Mesendoderm (in vitro differentiated cells): ENCODE results near the gene PPFIA4.
A peak's percentile ranks its signal among the peaks of the same experiment; 100 is the strongest.

Experiments used
- DNase-seq: peaks from one replicate; pipeline ENCODE4 v3.0.0; 2013
- H2AK5ac ChIP-seq: 2 replicates; pipeline ENCODE4 v1.6.1; 2013; ENCODE audit warnings: low read length, inconsistent platforms
- H2BK120ac ChIP-seq: 2 replicates; pipeline ENCODE4 v1.6.1; 2013; ENCODE audit warnings: low read depth, mild to moderate bottlenecking, low read length, moderate library complexity, mixed read lengths
- H2BK15ac ChIP-seq: replicated peaks from 2 replicates; pipeline ENCODE4 v1.6.1; 2013; ENCODE audit warnings: low read depth, mild to moderate bottlenecking, moderate library complexity
- H2BK5ac ChIP-seq: 2 replicates; pipeline ENCODE4 v1.6.1; 2013; ENCODE audit warnings: low read length, inconsistent platforms
- H3K18ac ChIP-seq: 2 replicates; pipeline ENCODE4 v1.6.1; 2013; ENCODE audit warnings: mild to moderate bottlenecking, low read length, mixed read lengths
- H3K23ac ChIP-seq: one replicate; pipeline ENCODE4 v1.6.1; 2013; ENCODE audit warnings: low read length
- H3K27ac ChIP-seq: 2 replicates; pipeline ENCODE4 v1.5.1; 2013; ENCODE audit warnings: low read depth, mild to moderate bottlenecking, inconsistent platforms, low read length, moderate library complexity
- H3K27me3 ChIP-seq: 2 replicates; pipeline ENCODE4 v1.6.1; 2013; ENCODE audit warnings: low read length, control low read depth, mild to moderate bottlenecking, inconsistent platforms; ENCODE audit not compliant: insufficient read depth, poor library complexity
- H3K36me3 ChIP-seq: 2 replicates; pipeline ENCODE4 v1.6.1; 2013; ENCODE audit warnings: low read length, inconsistent platforms; ENCODE audit not compliant: control insufficient read depth, insufficient read depth
- H3K4ac ChIP-seq: one replicate; pipeline ENCODE4 v1.6.1; 2013; ENCODE audit warnings: low read depth, mild to moderate bottlenecking, low read length, moderate library complexity
- H3K4me1 ChIP-seq: 2 replicates; pipeline ENCODE4 v1.6.1; 2013; ENCODE audit warnings: low read depth, low read length, inconsistent platforms; ENCODE audit not compliant: control insufficient read depth
- H3K4me2 ChIP-seq: 2 replicates; pipeline ENCODE4 v1.6.1; 2013; ENCODE audit warnings: low read length
- H3K4me3 ChIP-seq: 2 replicates; pipeline ENCODE4 v1.5.1; 2013; ENCODE audit warnings: mild to moderate bottlenecking, low read length
- H3K56ac ChIP-seq: one replicate; pipeline ENCODE4 v1.6.1; 2013; ENCODE audit warnings: low read length
- H3K79me1 ChIP-seq: 2 replicates; pipeline ENCODE4 v1.6.1; 2013; ENCODE audit warnings: low read length, inconsistent platforms
- H3K79me2 ChIP-seq: 2 replicates; pipeline ENCODE4 v1.6.1; 2013; ENCODE audit warnings: mild to moderate bottlenecking, low read length; ENCODE audit not compliant: control insufficient read depth, insufficient read depth
- H3K9ac ChIP-seq: 2 replicates; pipeline ENCODE4 v1.6.1; 2013; ENCODE audit warnings: low read length, inconsistent platforms
- H4K5ac ChIP-seq: one replicate; pipeline ENCODE4 v1.6.1; 2013; ENCODE audit warnings: low read length
- H4K8ac ChIP-seq: one replicate; pipeline ENCODE4 v1.6.1; 2013; ENCODE audit warnings: low read depth, mild to moderate bottlenecking, control low read depth, low read length, moderate library complexity
- WGBS: extraction: QIAGEN DNeasy Blood & Tissue Kit; methylation state at CpG from one replicate; pipeline ENCODE4 v1.1.7; 2013; ENCODE audit warnings: low lambda C conversion rate, missing lambda C conversion rate; ENCODE audit not compliant: insufficient coverage; ENCODE audit errors: extremely low coverage; 5-methylcytosine and 5-hydroxymethylcytosine counted together

The PPFIA4 gene

GRCh38 chr1:203075236-203076030 lies 49.1 kb downstream of the PPFIA4 start:
- Histone ChIP-seq H4K5ac (no peak overlapping the region), H2BK15ac (no peak overlapping the region), H2AK5ac (no peak overlapping the region), H3K23ac (peak overlapping the region; percentile 75), H3K27ac (no peak overlapping the region), H3K79me2 (no peaks in the 10 kb centered on the region), H3K9ac (peak overlapping the region; percentile 30), H3K4me3 (no peak overlapping the region), H4K8ac (peak overlapping the region; percentile 7), H3K27me3 (no peaks in the 10 kb centered on the region), H2BK120ac (no peak overlapping the region), H3K4me1 (no peaks in the 10 kb centered on the region), H3K56ac (peak overlapping the region; percentile 61), H2BK5ac (no peak overlapping the region), H3K4me2 (peak overlapping the region; percentile 35), H3K4ac (no peak overlapping the region), H3K36me3 (no peaks in the 10 kb centered on the region), H3K18ac (no peak overlapping the region), H3K79me1 (no peaks in the 10 kb centered on the region)
- DNase-seq = no peak
- no CpG with 5 or more reads among the region's 56 CpGs for WGBS

GRCh38 chr1:203076031-203076511 lies 49.8 kb downstream of the PPFIA4 start:
- H4K8ac ChIP-seq = no peak overlapping the region
- H3K4me1 ChIP-seq = no peaks in the 10 kb centered on the region
- no peak overlapping the region for H2BK5ac ChIP-seq
- H3K27ac ChIP-seq = no peak overlapping the region
- H3K4me2 ChIP-seq = peak overlapping the region; percentile 35
- no peaks in the 10 kb centered on the region for H3K79me2 ChIP-seq
- no peak overlapping the region for H2BK15ac ChIP-seq
- peak overlapping the region; percentile 30 for H3K9ac ChIP-seq
- H3K18ac ChIP-seq = no peak overlapping the region
- H3K79me1 ChIP-seq = no peaks in the 10 kb centered on the region
- no peak overlapping the region for H2AK5ac ChIP-seq
- WGBS = no CpG with 5 or more reads among the region's 30 CpGs
- no peaks in the 10 kb centered on the region for H3K36me3 ChIP-seq
- no peaks in the 10 kb centered on the region for H3K27me3 ChIP-seq
- peak; percentile 40 for DNase-seq
- H3K56ac ChIP-seq = peak overlapping the region; percentile 61
- H3K4me3 ChIP-seq = no peak overlapping the region
- no peak overlapping the region for H4K5ac ChIP-seq
- no peak overlapping the region for H2BK120ac ChIP-seq
- H3K23ac ChIP-seq = peak overlapping the region; percentile 75
- H3K4ac ChIP-seq = no peak overlapping the region

DNA sequence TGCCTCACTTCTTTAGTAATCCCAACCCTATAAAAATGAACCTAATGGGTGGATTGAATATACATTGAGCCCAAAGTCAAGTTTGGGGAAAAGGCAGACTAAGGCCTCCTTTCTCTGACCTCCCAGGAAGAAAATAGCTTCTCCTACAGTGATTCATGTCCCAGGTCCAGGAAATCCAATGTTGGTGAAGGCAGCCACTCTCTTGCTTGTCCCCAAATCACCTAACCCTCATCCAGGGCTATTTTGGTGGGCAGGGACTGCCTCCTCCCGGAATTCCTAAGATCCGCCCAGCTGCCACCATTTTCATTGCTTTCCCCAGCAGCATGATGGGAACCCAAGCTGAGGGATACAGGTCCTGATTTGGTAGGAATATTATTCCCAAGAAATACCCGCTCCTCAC lies 51.1 kb downstream of the PPFIA4 start:
- H2BK120ac ChIP-seq = no peak overlapping the region
- H3K79me2 ChIP-seq = no peaks in the 10 kb centered on the region
- H3K27me3 ChIP-seq = no peaks in the 10 kb centered on the region
- no peak overlapping the region for H4K5ac ChIP-seq
- H2BK15ac ChIP-seq = no peak overlapping the region
- H3K4me3 ChIP-seq = no peak overlapping the region
- H2BK5ac ChIP-seq = no peak overlapping the region
- no peak overlapping the region for H3K4me2 ChIP-seq
- no peaks in the 10 kb centered on the region for H3K79me1 ChIP-seq
- H3K36me3 ChIP-seq = no peaks in the 10 kb centered on the region
- WGBS = no CpG with 5 or more reads among the region's 3 CpGs
- H4K8ac ChIP-seq = no peak overlapping the region
- no peak overlapping the region for H3K18ac ChIP-seq
- no peak for DNase-seq
- no peak overlapping the region for H2AK5ac ChIP-seq
- no peak overlapping the region for H3K4ac ChIP-seq
- H3K27ac ChIP-seq = no peak overlapping the region
- H3K56ac ChIP-seq = no peak overlapping the region
- H3K9ac ChIP-seq = no peak overlapping the region
- peaks cover 5% of the 10 kb centered on the region for H3K4me1 ChIP-seq
- no peak overlapping the region for H3K23ac ChIP-seq

DNA sequence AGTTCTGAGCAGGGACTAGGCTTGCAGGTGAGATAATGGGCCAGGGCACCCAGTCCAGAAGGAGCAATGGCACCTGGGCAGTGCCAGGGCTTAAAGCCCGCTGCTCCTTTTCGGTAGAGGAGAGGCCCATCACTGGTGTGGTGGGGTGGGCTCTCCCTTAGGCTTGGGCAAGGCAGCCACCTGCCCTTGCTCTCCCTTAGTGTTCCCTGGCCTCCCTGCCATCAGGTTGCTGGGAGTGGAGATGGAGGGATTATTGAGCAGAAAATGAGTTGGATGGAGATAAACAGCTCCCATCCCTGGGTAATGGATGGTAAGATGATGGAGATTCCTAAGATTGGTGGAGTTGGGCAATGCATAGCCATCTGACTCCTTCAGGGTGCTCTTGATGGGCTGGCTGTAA lies 51.7 kb downstream of the PPFIA4 start:
- Histone ChIP-seq H3K4me2 (no peak overlapping the region), H4K5ac (no peak overlapping the region), H2BK15ac (no peak overlapping the region), H3K79me2 (no peaks in the 10 kb centered on the region), H3K27ac (no peak overlapping the region), H4K8ac (no peak overlapping the region), H3K79me1 (no peaks in the 10 kb centered on the region), H2BK120ac (no peak overlapping the region), H3K23ac (no peak overlapping the region), H3K56ac (no peak overlapping the region), H3K18ac (no peak overlapping the region), H3K4me1 (peaks cover 9% of the 10 kb centered on the region), H3K9ac (no peak overlapping the region), H3K36me3 (no peaks in the 10 kb centered on the region), H3K4ac (no peak overlapping the region), H2AK5ac (no peak overlapping the region), H3K4me3 (no peak overlapping the region), H3K27me3 (no peaks in the 10 kb centered on the region), H2BK5ac (no peak overlapping the region)
- no CpG with 5 or more reads among the region's 2 CpGs for WGBS
- no peak for DNase-seq

DNA sequence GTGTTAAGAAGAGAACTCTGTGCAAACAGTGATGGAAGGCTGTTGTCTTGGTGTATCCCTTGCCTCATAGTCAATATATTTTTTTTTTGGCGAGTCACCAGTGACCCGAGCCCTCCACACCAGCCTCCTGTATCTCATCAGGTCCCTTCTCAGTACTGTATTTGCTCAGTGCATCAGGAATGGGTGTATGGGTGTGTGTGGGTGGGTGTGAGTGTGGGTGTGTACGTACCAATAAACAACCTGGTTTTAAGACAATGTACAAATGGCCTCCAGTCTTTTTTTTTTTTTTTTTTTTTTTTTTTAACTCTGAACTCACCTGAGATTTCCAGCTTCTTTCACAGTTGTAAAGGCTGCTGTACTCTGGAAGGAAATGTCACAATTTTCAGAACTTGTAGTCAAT lies 52.2 kb downstream of the PPFIA4 start:
- Histone ChIP-seq H3K36me3 (no peaks in the 10 kb centered on the region), H3K27me3 (no peaks in the 10 kb centered on the region)

More for the DNA sequence above, 52.2 kb downstream of the PPFIA4 start:
- Histone ChIP-seq H2BK5ac (no peak overlapping the region), H3K79me1 (no peaks in the 10 kb centered on the region), H3K9ac (no peak overlapping the region), H2AK5ac (no peak overlapping the region), H4K5ac (no peak overlapping the region), H4K8ac (no peak overlapping the region), H3K4me3 (no peak overlapping the region), H3K4ac (no peak overlapping the region), H3K4me2 (no peak overlapping the region), H3K27ac (no peak overlapping the region), H2BK120ac (no peak overlapping the region), H3K56ac (no peak overlapping the region), H3K23ac (no peak overlapping the region), H3K18ac (no peak overlapping the region), H2BK15ac (no peak overlapping the region), H3K4me1 (peaks cover 9% of the 10 kb centered on the region), H3K79me2 (no peaks in the 10 kb centered on the region)
- no CpG with 5 or more reads among the region's 3 CpGs for WGBS
- no peak for DNase-seq
